Suprapubic skin (tissue), 4 donors: ENCODE results near the gene OR5A2. TPM values are rescaled to one million over a fixed set of nuclear protein-coding genes. Genes with fewer than 3 reads are reported as not detected.

Source experiments
- DNase-seq, 2 donors: peaks; one replicate each; pipeline ENCODE4 v3.0.0-alpha.2; 2019; ENCODE audit warnings: low spot score in 2 of 2
- H3K27ac ChIP-seq: fragments of 200-600 bp; sonication (generic); one replicate; pipeline ENCODE4 v1.5.1; 2019
- H3K27me3 ChIP-seq: fragments of 200-600 bp; sonication (generic); one replicate; pipeline ENCODE4 v1.5.1; 2019
- H3K36me3 ChIP-seq: fragments of 200-600 bp; sonication (generic); one replicate; pipeline ENCODE4 v1.5.1; 2019
- H3K4me1 ChIP-seq: fragments of 200-600 bp; sonication (generic); one replicate; pipeline ENCODE4 v1.5.1; 2019
- H3K4me3 ChIP-seq: fragments of 200-600 bp; sonication (generic); one replicate; pipeline ENCODE4 v1.5.1; 2019; ENCODE audit warnings: mild to moderate bottlenecking
- H3K9me3 ChIP-seq: fragments of 200-600 bp; sonication (generic); one replicate; pipeline ENCODE4 v1.5.1; 2019
- CTCF ChIP-seq, 2 donors: fragments of 200-600 bp in 1 of 2; fragments of 450-650 bp in 1 of 2; sonication (generic) in 1 of 2; IDR thresholded peaks; one replicate each; pipeline ENCODE4 v1.5.1; 2016 to 2019; ENCODE audit warnings: antibody characterized with exemption in 2 of 2, mild to moderate bottlenecking in 1 of 2, moderate library complexity in 1 of 2
- EP300 ChIP-seq: sonication (generic); formaldehyde crosslinking; IDR thresholded peaks from one replicate; pipeline ENCODE4 v1.6.1; 2017; ENCODE audit warnings: antibody characterized with exemption
- POLR2A ChIP-seq, 2 donors: fragments of 450-650 bp; IDR thresholded peaks; one replicate each; pipeline ENCODE4 v1.6.1; 2017; ENCODE audit warnings: antibody characterized with exemption in 2 of 2, mild to moderate bottlenecking in 2 of 2, moderate library complexity in 2 of 2
- POLR2AphosphoS5 ChIP-seq, 3 donors: sonication (generic); formaldehyde crosslinking; IDR thresholded peaks; one replicate each; pipeline ENCODE4 v1.6.1; 2017; ENCODE audit warnings: antibody characterized with exemption in 3 of 3
- WGBS: methylation state at CpG from one replicate; pipeline ENCODE4 v1.1.5; 2018; 5-methylcytosine and 5-hydroxymethylcytosine counted together
- total RNA-seq, 4 donors: library from RNA; depleted of rRNA; stranded (reverse); fragments of >200 nt; gene quantifications; one replicate each; pipeline ENCODE4 v1.1.0, GENCODE V29; 2016

OR5A2 gene
- total RNA-seq, 4 donors from 2014 or later: 0.16 TPM; not detected in 3

GRCh38 chr11:59427068-59427382 is 812 bp upstream of the OR5A2 start:
- no peaks in the 10 kb centered on the region for H3K4me1 ChIP-seq
- no peak overlapping the region for H3K4me3 ChIP-seq
- no peaks in the 10 kb centered on the region for H3K9me3 ChIP-seq
- no peaks in the 10 kb centered on the region for H3K27me3 ChIP-seq
- no peak overlapping the region for H3K27ac ChIP-seq
- H3K36me3 ChIP-seq: no peaks in the 10 kb centered on the region
- DNase-seq: no peak
- TF ChIP-seq POLR2A (IDR thresholded peaks at IDR 0.05): no peak
- no peak for TF ChIP-seq CTCF (IDR thresholded peaks at IDR 0.05)
- TF ChIP-seq POLR2AphosphoS5 (IDR thresholded peaks at IDR 0.05): no peak
- TF ChIP-seq EP300: no peak

GRCh38 chr11:59425131-59425530 is 1.1 kb downstream of the OR5A2 start:
- H3K36me3 ChIP-seq: no peaks in the 10 kb centered on the region
- WGBS: 48% methylated on average over 4 of the region's 4 CpGs
- no peak overlapping the region for H3K27ac ChIP-seq
- TF ChIP-seq POLR2AphosphoS5 (IDR thresholded peaks at IDR 0.05) (no peak), EP300 (no peak), POLR2A (IDR thresholded peaks at IDR 0.05) (no peak), CTCF (IDR thresholded peaks at IDR 0.05) (no peak)
- H3K27me3 ChIP-seq: no peaks in the 10 kb centered on the region
- H3K4me1 ChIP-seq: no peaks in the 10 kb centered on the region
- H3K4me3 ChIP-seq: no peak overlapping the region
- DNase-seq: no peak
- no peaks in the 10 kb centered on the region for H3K9me3 ChIP-seq

- 81% methylated on average over 2 of the region's 2 CpGs for WGBS
- Histone ChIP-seq H3K4me3 (no peak overlapping the region), H3K27ac (no peak overlapping the region), H3K4me1 (no peaks in the 10 kb centered on the region), H3K27me3 (no peaks in the 10 kb centered on the region), H3K36me3 (no peaks in the 10 kb centered on the region), H3K9me3 (no peaks in the 10 kb centered on the region)
- no peak for DNase-seq
- TF ChIP-seq CTCF (IDR thresholded peaks at IDR 0.05) (no peak), POLR2AphosphoS5 (IDR thresholded peaks at IDR 0.05) (no peak), POLR2A (IDR thresholded peaks at IDR 0.05) (no peak), EP300 (no peak)
Observed at GRCh38 chr11:59423835-59424234, 2.4 kb downstream of the OR5A2 start.

- no peaks in the 10 kb centered on the region for H3K4me1 ChIP-seq
- no peaks in the 10 kb centered on the region for H3K36me3 ChIP-seq
- no peak for DNase-seq
- no peak overlapping the region for H3K4me3 ChIP-seq
- TF ChIP-seq POLR2A (IDR thresholded peaks at IDR 0.05) (no peak), CTCF (IDR thresholded peaks at IDR 0.05) (no peak), EP300 (no peak), POLR2AphosphoS5 (IDR thresholded peaks at IDR 0.05) (no peak)
- H3K9me3 ChIP-seq: no peaks in the 10 kb centered on the region
- no peak overlapping the region for H3K27ac ChIP-seq
- WGBS: 57% methylated on average over 2 of the region's 2 CpGs
- H3K27me3 ChIP-seq: no peaks in the 10 kb centered on the region
Observed at GRCh38 chr11:59418156-59418555, 8.1 kb downstream of the OR5A2 start.

- no peak overlapping the region for H3K4me3 ChIP-seq
- no peaks in the 10 kb centered on the region for H3K4me1 ChIP-seq
- no peak overlapping the region for H3K27ac ChIP-seq
- no peaks in the 10 kb centered on the region for H3K27me3 ChIP-seq
- H3K9me3 ChIP-seq: no peaks in the 10 kb centered on the region
- WGBS: 52% methylated on average over 5 of the region's 5 CpGs
- DNase-seq: no peak
- no peak for TF ChIP-seq POLR2AphosphoS5 (IDR thresholded peaks at IDR 0.05)
- TF ChIP-seq EP300: no peak
- TF ChIP-seq POLR2A (IDR thresholded peaks at IDR 0.05): no peak
- no peak for TF ChIP-seq CTCF (IDR thresholded peaks at IDR 0.05)
- H3K36me3 ChIP-seq: no peaks in the 10 kb centered on the region
Observed at GRCh38 chr11:59417023-59417422, 9.2 kb downstream of the OR5A2 start.
